ENCODE data around the gene COBL. TPM values are rescaled to one million over a fixed set of nuclear protein-coding genes. Genes with fewer than 3 reads are reported as not detected.

Gene COBL
- total RNA-seq, 1 donor from 2014 or later = 0.11 TPM

DNA sequence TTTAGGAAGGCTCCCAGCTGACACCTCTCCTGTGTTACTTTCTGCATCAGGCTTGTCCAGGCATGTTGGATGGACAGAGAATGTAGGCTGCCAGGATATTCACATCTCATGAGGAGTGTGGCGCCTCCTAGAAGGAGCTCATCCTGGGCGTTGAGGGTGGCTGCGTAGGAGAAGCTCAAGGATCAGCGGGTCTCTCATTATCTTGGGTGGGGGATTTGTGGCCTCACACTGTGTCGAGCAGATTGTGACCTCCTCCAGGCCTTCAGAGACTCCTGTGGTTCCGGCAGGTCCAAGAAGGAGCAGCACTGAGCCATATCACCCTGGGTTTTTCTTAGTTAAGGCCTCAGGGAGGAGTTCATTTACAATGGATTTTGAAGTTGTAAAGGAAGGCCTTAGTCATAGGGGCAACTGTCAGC lies 8.7 kb upstream of the COBL start:
- Histone ChIP-seq H3K9me3 (no peaks in the 10 kb centered on the region), H3K27ac (no peak overlapping the region), H3K4me3 (no peak overlapping the region)

DNA sequence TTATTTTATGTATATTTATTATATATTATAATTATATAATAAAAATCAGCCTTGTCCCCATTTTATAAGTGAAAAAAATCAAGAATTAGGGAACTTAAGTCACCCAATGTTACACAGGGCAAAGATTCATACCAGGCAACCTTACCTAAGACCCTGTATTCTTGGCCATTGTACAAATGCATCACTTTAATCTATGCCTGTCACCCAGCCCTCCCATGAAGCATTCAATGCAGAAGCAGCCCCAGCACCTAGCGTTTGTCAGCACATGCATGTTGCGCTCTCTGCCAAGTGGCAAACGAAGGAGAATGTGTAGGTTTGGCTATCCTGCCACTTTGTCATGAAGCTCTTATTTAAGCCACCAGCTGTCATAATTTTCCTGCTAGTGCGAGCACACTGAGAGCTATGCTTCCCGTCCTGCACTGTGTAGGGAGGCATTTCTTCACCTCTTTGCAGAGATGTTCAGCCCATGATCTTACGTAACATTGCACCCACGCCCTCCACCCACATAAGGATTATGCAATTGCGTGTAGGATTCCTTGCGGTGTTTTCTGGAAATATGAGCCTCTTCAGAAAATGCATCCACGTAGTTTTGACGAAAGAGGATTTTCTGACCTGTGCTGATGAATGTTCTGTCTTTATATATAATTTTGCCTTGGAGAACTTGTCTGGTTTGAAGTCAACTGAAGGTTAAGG lies 7.7 kb upstream of the COBL start:
- H3K4me1 ChIP-seq = no peaks in the 10 kb centered on the region
- no peak overlapping the region for H3K27ac ChIP-seq
- H3K9me3 ChIP-seq = no peaks in the 10 kb centered on the region
- H3K4me3 ChIP-seq = no peak overlapping the region
- intact Hi-C loops (cut with DNase I) = no loop called here
- TF ChIP-seq, protein P1, sequence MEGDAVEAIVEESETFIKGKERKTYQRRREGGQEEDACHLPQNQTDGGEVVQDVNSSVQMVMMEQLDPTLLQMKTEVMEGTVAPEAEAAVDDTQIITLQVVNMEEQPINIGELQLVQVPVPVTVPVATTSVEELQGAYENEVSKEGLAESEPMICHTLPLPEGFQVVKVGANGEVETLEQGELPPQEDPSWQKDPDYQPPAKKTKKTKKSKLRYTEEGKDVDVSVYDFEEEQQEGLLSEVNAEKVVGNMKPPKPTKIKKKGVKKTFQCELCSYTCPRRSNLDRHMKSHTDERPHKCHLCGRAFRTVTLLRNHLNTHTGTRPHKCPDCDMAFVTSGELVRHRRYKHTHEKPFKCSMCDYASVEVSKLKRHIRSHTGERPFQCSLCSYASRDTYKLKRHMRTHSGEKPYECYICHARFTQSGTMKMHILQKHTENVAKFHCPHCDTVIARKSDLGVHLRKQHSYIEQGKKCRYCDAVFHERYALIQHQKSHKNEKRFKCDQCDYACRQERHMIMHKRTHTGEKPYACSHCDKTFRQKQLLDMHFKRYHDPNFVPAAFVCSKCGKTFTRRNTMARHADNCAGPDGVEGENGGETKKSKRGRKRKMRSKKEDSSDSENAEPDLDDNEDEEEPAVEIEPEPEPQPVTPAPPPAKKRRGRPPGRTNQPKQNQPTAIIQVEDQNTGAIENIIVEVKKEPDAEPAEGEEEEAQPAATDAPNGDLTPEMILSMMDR (IDR thresholded peaks at IDR 0.05) = no peak
- H3K27me3 ChIP-seq = no peaks in the 10 kb centered on the region
- H3K36me3 ChIP-seq = no peaks in the 10 kb centered on the region
- no peak for DNase-seq (ENCODE audit: low spot score in 2 of 2)

More for the DNA sequence above, 8.7 kb upstream of the COBL start:
- H3K36me3 ChIP-seq = no peaks in the 10 kb centered on the region
- intact Hi-C loops (cut with DNase I) = no loop called here
- TF ChIP-seq, protein P1 (IDR thresholded peaks at IDR 0.05) = no peak
- no peaks in the 10 kb centered on the region for H3K27me3 ChIP-seq
- DNase-seq (ENCODE audit: low spot score in 2 of 2) = no peak
- no peaks in the 10 kb centered on the region for H3K4me1 ChIP-seq

DNA sequence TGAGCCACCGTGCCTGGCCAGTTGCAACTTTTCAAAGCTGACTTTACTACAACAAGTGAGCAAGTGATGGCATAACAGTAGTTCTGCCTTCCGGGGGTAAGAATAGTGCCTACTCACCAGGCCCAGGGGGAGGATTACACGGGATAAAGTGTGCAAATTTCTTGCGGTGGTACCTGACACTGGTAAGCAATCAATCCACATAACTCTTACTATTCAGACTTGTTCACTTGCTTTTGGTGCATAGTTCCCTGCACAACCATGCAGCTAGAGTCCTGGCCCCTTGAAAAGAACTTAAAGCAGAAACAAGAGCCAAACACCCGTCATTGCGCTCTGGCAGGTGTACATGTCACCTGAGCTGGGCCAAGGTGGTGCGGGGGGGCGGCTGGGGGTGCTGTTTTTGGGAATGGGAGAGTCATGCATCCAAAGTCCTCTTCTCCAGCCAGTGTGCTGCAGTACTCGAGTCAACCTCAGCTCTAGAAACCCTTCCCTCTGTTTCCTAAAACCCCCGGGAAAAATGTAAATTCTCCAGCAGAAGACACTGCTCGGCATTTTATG lies 5.4 kb upstream of the COBL start:
- H3K27ac ChIP-seq = no peak overlapping the region
- intact Hi-C loops (cut with DNase I) = no loop called here
- H3K27me3 ChIP-seq = no peaks in the 10 kb centered on the region
- TF ChIP-seq, protein P1 (IDR thresholded peaks at IDR 0.05) = no peak
- no peaks in the 10 kb centered on the region for H3K4me1 ChIP-seq
- H3K36me3 ChIP-seq = no peaks in the 10 kb centered on the region
- DNase-seq (ENCODE audit: low spot score in 2 of 2) = no peak
- no peak overlapping the region for H3K4me3 ChIP-seq
- H3K9me3 ChIP-seq = no peaks in the 10 kb centered on the region

DNA sequence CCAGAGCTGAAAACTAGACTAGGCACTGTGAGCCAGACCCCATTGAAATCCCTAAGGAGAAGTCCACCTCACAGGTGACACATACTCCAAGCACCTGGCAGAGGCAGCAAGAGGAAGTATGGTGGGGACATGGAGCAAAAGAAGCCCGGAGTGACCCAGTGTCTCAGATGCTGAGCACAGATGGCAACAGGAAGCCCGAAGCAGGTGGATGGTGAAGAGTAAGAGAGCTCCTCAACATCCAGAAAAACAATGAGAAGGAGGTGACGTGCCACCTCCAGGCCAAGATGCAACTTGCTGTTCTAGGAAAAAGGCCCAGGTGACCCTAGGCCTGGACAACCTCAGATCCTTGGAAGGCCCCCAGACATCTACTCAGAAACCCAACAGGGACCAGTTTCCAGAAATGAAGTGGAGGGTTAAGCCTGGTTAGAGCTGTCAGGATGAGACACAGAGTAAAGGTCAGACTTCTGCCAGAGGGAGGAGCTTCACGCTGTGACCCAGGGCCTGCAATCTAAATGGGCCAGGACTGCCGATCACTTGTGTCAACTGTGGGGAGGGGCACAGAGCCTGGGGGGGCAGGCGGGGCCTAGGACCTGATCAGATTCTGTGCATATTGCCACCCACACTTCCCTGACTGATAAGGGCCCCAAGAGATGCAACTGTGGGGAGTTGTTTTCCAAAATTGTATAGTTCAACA lies 2.4 kb upstream of the COBL start:
- no peak overlapping the region for H3K27ac ChIP-seq
- H3K36me3 ChIP-seq = no peaks in the 10 kb centered on the region

DNA sequence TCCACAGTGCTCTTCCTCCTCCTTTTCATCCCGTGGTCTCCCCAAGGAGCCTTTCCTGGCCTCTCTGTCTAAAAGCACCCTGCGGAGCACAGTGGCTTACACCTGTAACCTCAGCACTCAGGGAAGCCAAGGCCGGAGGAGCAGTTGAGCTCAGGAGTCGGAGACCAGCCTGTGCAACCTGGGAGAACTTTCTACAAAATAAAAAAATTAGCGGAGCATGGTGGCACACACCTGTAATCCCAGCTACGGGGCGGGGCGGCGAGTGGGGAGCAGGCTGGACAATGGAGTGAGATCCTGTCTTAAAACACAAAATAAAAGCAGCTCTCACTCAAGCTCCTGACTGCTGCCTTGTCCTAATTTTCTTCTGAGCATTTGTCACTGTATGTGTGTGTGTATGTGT lies 1.4 kb upstream of the COBL start:
- no peak overlapping the region for H3K4me3 ChIP-seq
- no peaks in the 10 kb centered on the region for H3K36me3 ChIP-seq
- H3K4me1 ChIP-seq = peaks cover 0 to 6% of the 10 kb centered on the region in 2 donors
- no peak for DNase-seq (ENCODE audit: low spot score in 2 of 2)
- TF ChIP-seq, protein P1 (IDR thresholded peaks at IDR 0.05) = no peak
- H3K9me3 ChIP-seq = no peaks in the 10 kb centered on the region
- intact Hi-C loops (cut with DNase I) = no loop called here
- H3K27ac ChIP-seq = no peak overlapping the region
- no peaks in the 10 kb centered on the region for H3K27me3 ChIP-seq

More for the DNA sequence above, 2.4 kb upstream of the COBL start:
- TF ChIP-seq, protein P1 (IDR thresholded peaks at IDR 0.05) = no peak
- Histone ChIP-seq H3K4me3 (no peak overlapping the region), H3K27me3 (no peaks in the 10 kb centered on the region), H3K4me1 (peaks cover 0 to 6% of the 10 kb centered on the region in 2 donors), H3K9me3 (no peaks in the 10 kb centered on the region)
- no peak for DNase-seq (ENCODE audit: low spot score in 2 of 2)
- intact Hi-C loops (cut with DNase I) = no loop called here

Measured in ascending aorta (tissue), 2 donors.